RWPE1 (cell line): ENCODE data around the gene JAZF1.

Experiments used
- CTCF ChIA-PET: fragments of 350-600 bp; sonication (Branson Sonifier 250); formaldehyde crosslinking; extraction: SDS; loops from one replicate; lab custom pipeline; 2021; lab: Yijun Ruan, JAX
- POLR2A ChIA-PET: fragments of 400-600 bp; formaldehyde crosslinking; extraction: SDS; loops from one replicate; lab custom pipeline; 2020; ENCODE audit warnings: antibody characterized with exemption; ENCODE audit not compliant: low non-redundant PET; lab: Yijun Ruan, JAX
- DNase-seq: peaks from one replicate; pipeline ENCODE4 v3.0.0; 2012; ENCODE audit warnings: low spot score
- H3K27ac ChIP-seq: fragments of 450-650 bp; 2 replicates; pipeline ENCODE4 v1.5.1; 2017
- TF ChIP-seq, protein P1 (sequence below): fragments of 450-650 bp; conservative IDR thresholded peaks from 2 replicates; pipeline ENCODE4 v1.5.1; 2017; ENCODE audit warnings: low read depth, mild to moderate bottlenecking

Gene JAZF1

DNA sequence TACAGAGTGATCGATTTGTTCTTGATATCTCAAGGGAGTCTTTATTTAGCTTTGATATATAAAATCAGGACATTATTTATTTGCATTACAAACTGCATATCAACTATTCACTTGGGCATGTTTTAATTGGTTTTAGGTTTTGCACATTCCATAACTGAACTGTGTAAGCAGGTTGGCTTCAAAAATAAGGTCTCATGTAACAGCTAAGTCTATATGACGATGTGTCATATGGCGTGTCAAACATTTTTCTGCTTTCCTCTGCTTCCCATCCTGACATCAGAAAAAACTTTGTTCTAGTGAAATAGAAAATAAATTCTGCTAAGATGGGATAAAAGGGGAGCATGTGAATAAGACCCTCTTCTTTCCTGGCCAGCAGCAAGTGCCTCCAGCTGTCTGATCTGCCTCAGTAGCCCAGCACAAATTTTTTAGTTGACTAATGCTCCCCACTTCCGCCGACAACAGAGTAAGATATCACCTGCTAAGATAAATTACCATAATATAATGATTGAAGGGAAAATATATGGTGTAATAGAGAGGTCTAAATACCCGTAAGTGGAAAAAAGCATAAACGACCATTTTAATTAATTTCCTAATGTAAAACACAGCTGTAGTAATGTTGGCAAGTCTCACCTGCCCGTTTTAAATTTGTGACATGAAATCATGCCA, 260.2 kb downstream of the JAZF1 start:
- no peak overlapping the region for H3K27ac ChIP-seq
- POLR2A ChIA-PET = no interaction called here
- CTCF ChIA-PET = interaction anchor here (0.5 to 2.0 kb wide), 10 partner anchors 100 to 1335 kb away, joined by 3 to 6 read pairs (median 4); partner anchors contain the start of gene HOXA13
- TF ChIP-seq, protein P1, sequence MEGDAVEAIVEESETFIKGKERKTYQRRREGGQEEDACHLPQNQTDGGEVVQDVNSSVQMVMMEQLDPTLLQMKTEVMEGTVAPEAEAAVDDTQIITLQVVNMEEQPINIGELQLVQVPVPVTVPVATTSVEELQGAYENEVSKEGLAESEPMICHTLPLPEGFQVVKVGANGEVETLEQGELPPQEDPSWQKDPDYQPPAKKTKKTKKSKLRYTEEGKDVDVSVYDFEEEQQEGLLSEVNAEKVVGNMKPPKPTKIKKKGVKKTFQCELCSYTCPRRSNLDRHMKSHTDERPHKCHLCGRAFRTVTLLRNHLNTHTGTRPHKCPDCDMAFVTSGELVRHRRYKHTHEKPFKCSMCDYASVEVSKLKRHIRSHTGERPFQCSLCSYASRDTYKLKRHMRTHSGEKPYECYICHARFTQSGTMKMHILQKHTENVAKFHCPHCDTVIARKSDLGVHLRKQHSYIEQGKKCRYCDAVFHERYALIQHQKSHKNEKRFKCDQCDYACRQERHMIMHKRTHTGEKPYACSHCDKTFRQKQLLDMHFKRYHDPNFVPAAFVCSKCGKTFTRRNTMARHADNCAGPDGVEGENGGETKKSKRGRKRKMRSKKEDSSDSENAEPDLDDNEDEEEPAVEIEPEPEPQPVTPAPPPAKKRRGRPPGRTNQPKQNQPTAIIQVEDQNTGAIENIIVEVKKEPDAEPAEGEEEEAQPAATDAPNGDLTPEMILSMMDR = no peak
- DNase-seq = no peak

DNA sequence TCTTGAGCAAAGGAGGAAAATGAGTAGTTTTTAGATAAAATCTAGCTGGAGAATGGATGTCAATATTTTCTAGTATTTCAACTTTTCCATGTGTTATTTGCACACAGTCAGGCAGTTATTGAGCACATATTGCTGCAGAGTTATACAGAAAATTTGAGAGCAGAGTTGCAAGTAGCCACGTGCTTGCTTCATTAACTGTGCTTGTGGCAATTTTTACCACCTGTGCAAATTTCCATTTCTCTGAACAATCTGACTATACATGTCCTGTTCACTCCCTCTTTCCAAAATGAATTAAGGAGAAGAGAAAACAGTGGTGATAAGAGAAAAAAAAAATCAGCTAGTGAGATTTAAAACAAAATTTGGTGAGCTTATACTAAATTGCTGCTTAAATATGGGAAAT, 262.1 kb downstream of the JAZF1 start:
- TF ChIP-seq, protein P1 = no peak
- no peak for DNase-seq
- ChIA-PET POLR2A (no interaction called here), CTCF (interaction anchor here (2.0 kb wide), 1 partner anchor 102 kb away, joined by 5 read pairs; no protein-coding TSS in a partner anchor)
- H3K27ac ChIP-seq = no peak overlapping the region

DNA sequence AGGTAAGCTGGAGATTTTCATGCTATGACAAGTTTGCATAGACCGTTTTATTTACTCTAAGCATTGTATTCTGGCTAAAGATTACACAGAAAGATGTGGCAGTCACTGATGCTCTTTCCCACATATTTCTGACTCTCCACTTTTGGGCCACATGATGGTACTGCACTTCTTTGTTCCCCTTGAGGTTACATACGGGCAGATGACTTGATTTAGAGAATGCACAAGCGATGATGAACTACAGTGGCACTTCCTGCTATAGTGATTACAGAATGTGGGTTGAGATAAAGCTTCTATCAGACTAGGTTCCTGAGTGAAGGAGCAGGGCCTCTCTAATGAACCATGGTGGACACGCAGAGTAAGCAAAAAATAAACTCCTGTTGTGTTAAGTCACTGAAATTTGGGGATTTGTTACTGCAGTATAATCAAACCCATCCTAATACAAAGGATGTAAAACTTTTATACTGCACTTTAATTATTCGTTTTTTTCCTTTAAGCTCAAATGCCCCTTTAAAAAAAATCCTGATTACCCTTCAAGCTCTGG, 262.8 kb downstream of the JAZF1 start:
- DNase-seq = peak; percentile 16
- H3K27ac ChIP-seq = no peak overlapping the region
- CTCF ChIA-PET = interaction anchor here (0.8 kb wide), 1 partner anchor 371 kb away, joined by 3 read pairs; no protein-coding TSS in a partner anchor
- TF ChIP-seq, protein P1 = no peak
- POLR2A ChIA-PET = interaction anchor here (0.7 kb wide), 1 partner anchor 120 kb away, joined by 3 read pairs; no protein-coding TSS in a partner anchor

DNA sequence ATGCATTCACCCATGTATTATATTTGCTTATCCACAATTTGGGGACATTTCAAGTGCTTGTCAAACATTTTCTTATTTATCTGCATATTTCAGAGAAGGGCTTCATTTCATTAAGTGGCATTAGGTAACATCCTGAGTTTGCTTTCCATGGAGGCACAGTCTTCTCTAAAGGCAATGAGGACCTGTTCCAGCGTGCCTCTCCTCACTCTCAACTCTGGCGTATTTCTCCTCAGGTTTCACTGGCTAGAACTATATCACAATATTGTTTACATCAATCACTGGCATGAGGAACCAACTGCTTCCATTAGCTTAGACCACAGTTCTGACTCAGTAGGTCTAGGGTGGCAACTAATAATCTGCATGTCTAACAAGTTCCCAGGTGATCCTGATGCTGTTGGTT, 263.5 kb downstream of the JAZF1 start:
- no peak overlapping the region for H3K27ac ChIP-seq
- POLR2A ChIA-PET = no interaction called here
- DNase-seq = no peak
- TF ChIP-seq, protein P1 = no peak
- CTCF ChIA-PET = interaction anchor here (0.8 kb wide), 1 partner anchor 370 kb away, joined by 3 read pairs; no protein-coding TSS in a partner anchor

DNA sequence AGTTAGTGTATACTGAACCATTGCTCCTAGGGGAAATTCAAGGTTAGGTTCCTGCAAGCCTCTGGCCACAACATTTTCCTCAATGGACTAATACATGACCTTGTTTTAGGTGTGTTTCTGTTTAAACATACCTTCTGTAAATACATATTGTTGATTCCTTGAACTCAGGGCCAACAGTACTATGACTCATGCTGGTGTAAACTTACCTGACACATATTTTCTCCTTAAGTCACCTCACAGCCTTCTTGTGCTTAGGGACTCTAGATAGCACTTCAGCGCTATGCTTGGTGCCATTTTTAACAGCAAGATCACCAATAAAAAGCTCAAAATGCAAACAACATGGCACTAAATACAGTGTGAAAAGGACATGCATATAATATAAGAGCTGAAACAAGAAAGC, 264.2 kb downstream of the JAZF1 start:
- DNase-seq = no peak
- TF ChIP-seq, protein P1 = no peak
- ChIA-PET CTCF (no interaction called here), POLR2A (no interaction called here)
- no peak overlapping the region for H3K27ac ChIP-seq

DNA sequence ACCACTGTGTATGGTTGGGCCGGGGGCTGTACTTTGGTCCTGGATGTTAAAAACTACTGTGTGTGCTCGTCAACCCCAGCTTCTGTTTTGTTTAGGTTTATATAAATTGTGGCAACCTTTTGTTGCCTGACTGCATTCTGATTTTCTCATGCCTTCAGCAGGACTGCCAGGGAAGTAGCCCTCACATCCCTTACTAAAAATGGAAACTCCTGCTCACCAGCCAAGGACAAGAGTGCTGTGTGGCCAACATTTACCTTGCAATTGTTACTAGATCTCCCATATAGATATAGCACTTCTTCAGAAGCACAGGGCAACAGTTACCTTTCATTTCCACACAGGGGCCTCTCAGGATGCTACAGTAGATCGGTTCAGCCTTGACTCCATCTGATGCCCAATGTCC, 266.2 kb downstream of the JAZF1 start:
- H3K27ac ChIP-seq = no peak overlapping the region
- ChIA-PET POLR2A (no interaction called here), CTCF (no interaction called here)
- DNase-seq = no peak
- TF ChIP-seq, protein P1 = no peak
